Measurements from ENCODE around the gene TRAP1.
"Not testable (repeated sequence)": the region's sequence is repeated elsewhere in the genome, so short reads cannot be mapped to it uniquely, and the experiment has no call there.

The TRAP1 gene

DNA sequence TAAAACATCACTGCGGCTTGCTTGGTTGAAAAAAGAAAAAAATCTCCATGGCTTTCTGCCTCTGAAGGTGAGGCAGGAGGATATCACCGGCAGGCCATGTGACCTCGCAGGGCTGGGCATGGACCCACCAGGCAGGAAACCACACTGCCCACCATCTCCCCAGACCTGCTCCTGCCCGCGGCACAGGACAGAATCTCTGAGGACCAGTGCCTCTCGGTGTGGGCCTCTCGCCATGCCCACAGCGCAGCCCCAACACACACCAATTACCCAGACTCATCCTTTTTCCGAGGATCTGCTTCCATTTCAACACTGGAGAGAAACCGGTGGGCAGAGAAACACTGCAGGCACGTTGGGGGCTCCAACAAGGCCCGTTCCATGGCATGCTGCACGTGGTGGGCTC, 46.6 kb downstream of the TRAP1 start:
- DNase-seq = no peak

- DNase-seq = no peak
Measured at GRCh38 chr16:3669082-3669481, 48.2 kb downstream of the TRAP1 start.

DNA sequence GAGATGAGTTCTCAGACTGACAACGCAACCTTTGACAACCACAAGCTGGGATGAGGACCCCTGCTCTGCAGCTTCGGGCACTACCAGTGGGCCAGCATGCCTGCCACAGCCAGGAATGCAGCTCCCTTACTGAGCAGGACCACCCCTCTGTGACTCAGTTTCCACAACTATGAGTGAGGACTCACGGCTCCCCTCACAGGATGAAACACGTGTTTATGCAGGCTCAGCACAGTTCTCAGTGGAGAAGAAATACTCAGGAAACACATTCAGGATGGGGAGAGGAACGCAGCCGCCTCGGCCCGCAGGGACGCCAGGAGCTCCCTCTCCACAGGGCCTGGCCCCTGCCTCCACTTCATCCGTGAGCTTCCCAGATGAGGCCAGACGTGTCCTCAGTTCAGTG, 48.7 kb downstream of the TRAP1 start:
- DNase-seq = no peak

DNA sequence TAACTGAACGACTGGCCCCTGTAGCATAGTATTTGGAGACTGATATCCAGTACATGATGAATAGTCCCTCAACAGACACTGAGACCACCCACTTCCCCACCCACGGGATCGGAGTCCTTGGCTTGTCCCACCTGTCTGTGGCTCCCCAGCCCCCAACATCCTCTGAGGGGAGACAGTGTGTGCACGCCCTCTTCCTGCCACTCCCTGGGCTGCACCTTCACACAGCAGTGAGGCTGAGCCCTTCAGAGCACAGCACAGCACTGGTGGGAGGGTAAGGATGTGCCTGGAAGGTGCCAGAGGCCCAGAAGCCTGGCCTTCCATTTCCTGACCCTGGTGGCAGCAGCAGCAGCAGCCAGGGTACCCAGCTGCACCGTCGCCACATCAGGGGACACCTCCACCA, 51.8 kb downstream of the TRAP1 start:
- DNase-seq = no peak

DNA sequence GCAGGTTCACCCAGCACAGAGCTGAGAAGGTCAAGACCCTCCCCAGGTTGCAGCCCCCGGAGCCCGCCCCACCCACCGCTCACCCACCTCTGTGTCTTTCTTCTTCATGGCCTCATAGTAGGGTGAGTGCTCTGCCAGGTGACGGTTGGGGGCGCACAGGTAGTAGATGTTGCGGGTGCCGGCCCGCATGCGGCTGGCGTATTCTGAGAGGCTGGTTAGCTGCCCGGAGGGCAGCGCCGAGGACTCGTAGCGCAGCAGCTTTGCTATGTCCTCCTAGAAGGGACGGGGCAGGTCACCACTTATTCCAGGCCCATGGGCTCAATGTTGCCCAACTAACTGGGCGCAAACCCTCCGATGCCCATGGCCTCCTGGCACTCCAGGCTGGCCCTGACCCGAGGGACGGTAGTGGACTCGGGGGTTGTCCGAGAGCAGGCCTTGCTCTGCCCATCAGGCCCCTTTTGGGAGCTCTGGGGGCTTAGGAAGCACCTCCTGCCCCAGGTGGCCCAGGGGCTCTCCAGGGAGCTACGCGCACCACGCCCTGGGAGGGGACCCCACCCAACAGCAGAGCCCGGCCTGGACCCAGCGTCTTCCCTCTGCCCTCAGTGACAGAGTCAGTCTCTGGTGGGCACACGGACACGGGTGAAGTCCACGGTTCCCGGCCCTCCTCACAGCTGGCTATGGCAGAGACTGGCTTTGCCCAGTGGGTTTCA, 53.0 kb downstream of the TRAP1 start:
- DNase-seq = no peak

- DNase-seq = no peak
Measured at GRCh38 chr16:3662601-3663000, 54.7 kb downstream of the TRAP1 start.

DNA sequence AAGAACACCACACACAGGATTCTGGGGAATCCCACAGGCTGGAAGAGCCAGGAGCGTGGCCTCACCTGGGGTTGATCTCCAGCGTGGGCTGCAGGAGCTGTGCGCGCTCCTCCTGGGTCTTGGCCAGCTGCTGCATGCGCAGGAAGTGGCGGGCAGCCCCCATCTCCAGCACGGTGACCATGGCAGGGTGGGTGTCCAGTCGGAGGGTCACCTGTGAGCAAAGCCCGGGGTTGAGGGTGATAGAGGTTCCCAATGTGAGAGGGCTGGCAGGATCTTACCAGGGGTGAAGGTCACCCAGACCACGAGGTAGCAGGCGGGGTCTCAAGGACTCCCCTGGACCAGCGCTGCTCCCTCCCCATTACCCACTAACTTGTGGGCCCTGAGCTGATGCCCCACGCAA, 55.4 kb downstream of the TRAP1 start:
- no peak for DNase-seq

DNA sequence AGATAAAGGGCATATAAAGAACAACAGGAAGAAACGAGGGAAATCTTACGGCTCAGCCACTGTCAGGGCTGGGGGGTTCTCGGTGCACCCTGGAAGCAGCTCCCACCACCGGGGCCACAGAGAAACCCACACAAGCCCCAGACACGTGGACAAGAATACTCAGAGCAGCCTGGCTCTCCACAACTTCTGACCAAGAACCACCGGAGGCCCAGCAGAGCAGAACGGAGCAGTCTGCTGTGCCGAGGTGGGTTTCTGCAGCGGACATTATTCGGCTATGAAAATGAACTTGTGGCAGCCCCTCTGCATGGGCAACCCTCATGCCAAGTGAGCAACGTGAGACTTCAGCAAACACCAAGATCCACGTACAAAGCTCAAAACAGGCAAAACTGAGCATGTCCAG, 56.0 kb downstream of the TRAP1 start:
- DNase-seq = no peak

DNA sequence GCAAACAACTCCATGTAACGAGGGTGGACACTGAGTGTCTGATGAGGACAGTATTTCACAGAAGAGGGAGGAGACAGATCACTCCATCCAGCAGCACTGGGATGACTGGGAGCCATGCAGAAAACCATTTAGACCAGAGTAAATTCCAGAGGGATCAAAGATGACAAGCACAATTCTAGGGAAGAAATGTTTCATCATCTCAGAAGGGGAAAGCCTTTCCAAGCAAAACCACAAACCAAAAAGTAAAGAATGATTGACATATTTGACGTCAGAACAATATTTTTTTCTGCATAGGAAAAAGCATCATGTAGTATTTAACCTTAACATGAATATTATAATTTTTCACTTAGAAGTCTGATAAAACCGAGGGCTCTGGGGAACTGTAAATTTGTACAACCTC, 58.1 kb downstream of the TRAP1 start:
- no peak for DNase-seq

DNA sequence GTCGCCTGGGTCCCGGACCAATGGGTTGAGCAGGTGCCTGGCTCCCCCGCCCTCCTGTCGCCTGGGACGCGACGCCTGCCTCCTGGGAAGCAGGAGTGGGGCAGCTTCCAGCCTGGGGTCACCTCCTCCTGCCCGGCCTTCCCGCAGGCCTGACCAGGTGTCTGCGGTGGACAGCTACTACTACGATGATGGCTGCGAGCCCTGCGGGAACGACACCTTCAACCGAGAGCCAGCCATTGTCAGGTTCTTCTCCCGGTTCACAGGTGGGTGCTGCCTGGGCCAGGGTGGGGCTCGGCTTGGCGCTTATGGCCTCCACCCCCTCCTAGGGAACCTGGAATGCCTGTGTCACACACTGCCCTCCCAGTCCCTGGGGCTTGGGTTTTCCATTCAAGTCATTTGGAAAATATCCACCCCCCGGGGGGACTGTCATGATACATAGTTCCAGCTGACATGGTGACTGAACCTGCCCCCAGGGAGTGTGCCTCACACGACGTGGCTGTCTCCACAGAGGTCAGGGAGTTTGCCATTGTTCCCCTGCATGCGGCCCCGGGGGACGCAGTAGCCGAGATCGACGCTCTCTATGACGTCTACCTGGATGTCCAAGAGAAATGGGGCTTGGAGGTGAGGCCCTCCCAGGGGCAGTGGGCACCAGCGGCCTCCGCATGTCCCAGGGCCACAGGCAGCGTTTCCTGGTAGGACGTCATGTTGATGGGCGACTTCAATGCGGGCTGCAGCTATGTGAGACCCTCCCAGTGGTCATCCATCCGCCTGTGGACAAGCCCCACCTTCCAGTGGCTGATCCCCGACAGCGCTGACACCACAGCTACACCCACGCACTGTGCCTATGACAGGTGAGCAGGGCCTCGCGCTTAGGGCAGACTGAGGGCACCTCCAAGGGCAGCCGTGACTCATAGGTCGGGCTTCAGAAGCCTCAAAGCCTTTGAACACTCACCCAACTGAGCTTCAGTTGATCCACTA, 60.5 kb downstream of the TRAP1 start:
- DNase-seq = no peak

DNA sequence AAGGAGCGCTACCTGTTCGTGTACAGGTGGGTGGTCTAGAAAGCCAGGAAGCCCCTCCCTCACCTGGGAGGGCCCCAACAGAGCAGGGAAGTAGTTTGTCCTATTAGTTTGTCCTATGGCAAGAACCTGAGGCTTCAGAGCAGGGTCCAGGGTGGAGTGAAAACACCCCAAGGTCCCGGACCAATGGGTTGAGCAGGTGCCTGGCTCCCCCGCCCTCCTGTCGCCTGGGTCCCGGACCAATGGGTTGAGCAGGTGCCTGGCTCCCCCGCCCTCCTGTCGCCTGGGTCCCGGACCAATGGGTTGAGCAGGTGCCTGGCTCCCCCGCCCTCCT, 61.2 kb downstream of the TRAP1 start:
- DNase-seq = not testable (repeated sequence)

- DNase-seq = no peak
Measured at GRCh38 chr16:3655396-3656159, 61.7 kb downstream of the TRAP1 start.

- no peak for DNase-seq
Measured at GRCh38 chr16:3655030-3655395, 62.3 kb downstream of the TRAP1 start.

DNA sequence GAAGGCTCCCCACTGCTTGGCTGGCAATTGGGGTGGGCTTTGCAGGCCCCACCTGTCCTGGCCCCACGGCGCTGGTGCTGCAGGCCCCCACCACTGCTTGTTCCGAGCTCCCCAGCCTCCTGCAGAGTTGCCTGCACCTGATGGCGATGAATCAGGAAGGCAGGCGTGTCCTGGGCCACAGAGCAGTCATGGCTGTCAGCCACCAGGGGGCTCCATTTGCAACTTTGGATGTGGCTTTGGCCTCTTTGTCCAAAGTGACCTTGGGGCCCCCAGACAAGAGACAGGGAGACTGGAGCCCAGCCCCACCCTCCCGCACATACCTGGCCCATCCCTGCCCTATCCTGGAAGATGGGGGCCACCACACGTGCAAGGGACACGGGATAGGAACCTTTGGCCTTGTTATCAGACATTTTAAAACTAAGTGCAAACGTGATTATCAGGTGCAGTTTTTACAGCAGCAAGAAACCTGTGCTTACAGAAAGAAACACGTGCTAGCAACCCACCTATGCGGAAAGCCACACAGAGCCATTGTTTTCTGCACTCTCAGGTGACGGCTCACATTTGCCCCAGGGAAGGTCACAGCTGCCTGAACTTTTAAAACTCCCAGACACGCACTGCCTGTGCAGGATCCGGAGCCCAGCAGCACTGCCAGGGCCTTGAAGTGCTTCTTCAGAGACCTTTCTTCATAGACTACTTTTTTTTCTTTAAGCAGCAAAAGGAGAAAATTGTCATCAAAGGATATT, 62.9 kb downstream of the TRAP1 start, which contains the start of gene DNASE1:
TSS of gene DNASE1 (plus strand) at position 443 of the 743 bp plus-strand sequence. CDS start 683 bp downstream, outside the sequence.
- no peak for DNase-seq

DNA sequence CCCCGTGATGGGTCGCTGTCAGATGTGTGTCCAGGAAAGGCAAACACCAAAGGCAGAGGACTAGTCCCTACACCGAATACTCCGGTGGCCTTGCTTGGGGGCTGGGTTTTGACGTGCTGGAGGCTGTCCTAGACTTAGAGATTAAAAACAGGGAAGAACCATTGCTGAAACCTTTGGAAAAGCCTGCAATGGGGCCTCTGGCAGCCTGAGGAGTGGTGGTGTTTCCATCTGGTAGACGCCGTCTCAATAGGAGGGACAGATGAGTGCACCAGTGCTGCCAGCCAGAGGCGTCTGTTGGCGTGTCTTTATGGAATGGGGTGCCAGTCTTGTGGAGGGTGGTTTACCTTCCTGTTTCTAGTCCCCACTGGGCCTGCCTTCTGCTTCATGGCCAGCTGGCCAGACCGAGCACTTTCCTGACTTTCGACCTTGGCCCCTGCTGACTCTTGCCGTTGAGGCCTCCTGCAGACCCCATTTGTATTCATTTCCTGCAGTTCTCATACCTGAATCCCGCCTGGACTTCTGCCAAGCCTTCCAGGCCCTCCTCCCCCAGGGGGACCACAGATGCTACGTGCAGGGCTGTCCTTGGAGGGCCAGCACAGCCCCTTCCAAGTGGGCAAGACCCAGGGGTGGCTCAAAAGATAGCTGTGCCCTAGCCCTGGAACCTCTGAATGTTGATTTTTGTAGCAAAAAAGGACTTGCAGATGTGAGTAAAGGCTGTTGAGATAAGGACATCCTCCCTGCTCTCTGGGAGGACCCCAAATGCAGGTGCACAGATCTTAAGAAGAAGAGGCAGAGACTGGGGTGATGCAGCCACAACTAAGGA, 64.7 kb downstream of the TRAP1 start:
- no peak for DNase-seq

GRCh38 chr16:3651461-3652372, 65.6 kb downstream of the TRAP1 start:
- DNase-seq = no peak

DNA sequence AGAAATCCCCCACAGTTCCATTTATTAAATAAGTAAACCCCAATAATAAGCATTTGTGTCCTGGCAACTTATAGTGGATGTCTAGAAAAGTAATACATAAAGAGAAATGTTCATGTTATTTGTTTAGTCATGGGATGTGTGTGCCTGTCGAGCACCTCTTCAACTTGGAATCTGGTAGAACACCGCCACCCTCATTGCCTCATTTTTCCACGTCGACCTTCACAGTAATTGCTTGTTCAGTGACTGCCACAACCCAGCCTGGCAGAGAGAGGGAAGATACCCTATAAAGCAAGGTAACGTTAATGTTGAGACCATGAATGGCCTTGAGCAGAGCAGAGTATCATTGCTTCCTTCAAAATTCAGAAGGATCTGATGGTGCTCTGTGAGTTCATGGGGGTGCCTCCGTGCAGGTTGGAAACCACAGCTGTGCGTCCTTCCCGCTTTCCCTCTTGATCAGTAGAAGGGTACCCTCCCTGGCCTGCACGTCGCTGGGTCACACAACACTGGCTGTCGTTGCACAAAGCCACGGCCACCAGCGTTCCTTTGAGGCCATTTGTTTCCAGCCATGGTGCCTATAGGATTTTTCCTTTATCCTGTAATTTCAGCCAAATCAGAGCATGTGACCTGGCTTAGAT, 66.6 kb downstream of the TRAP1 start:
- DNase-seq = no peak

DNA sequence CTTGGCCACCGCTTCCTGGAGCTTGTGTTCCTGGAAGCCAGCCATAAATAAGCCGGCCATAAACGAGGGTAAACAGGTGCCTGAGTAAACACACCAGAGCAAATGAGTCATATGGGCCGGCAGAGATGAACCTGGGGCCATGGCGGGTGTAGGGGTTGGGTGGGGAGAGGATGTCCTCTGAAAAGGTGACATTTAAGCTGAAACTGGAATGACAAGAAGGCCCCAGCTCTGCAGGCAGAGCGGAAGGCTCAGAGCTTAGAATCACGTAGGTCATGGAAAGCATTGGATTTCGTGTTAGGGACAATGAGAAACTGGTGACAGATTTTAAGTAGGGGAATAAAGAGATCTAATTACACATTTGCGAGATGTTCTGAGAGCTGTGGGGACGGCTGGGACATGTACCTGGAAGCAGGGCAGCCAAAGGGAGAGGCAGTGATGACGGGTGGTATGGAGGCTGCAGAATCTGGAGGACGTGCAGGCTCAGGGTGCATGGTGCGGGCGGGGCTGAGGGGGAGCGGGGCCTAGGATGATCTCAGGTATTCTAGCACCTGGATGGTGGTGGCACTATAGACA, 70.9 kb downstream of the TRAP1 start:
- peak; percentile 29 for DNase-seq

GRCh38 chr16:3645504-3646347, 71.6 kb downstream of the TRAP1 start:
- DNase-seq = no peak

Data from NCI-H1105 (cell line).